BJ (cell line): ENCODE results near the gene PDK3. TPM values are rescaled to one million over a fixed set of nuclear protein-coding genes. Genes with fewer than 3 reads are reported as not detected.

Experiments
- CTCF ChIA-PET: fragments of 350-600 bp; formaldehyde crosslinking; extraction: SDS; loops from one replicate; lab custom pipeline; 2021; ENCODE audit warnings: antibody characterized with exemption, inconsistent platforms; lab: Yijun Ruan, JAX
- POLR2A ChIA-PET: fragments of 300-600 bp; sonication (Branson Sonifier 250); formaldehyde crosslinking; extraction: SDS; loops from one replicate; lab custom pipeline; 2021; ENCODE audit warnings: antibody characterized with exemption; lab: Charles Lee
- DNase-seq: peaks from one replicate; pipeline ENCODE4 v3.0.0-alpha.2; 2011; ENCODE audit warnings: low read depth
- H3K27me3 ChIP-seq: 2 replicates; pipeline ENCODE4 v1.6.0; 2011; ENCODE audit warnings: low read length; ENCODE audit not compliant: control insufficient read depth, insufficient read depth
- H3K36me3 ChIP-seq: 2 replicates; pipeline ENCODE4 v1.5.1; 2011; ENCODE audit warnings: low read length; ENCODE audit not compliant: control insufficient read depth, insufficient read depth
- H3K4me3 ChIP-seq: 2 replicates; pipeline ENCODE4 v1.5.1; 2011; ENCODE audit warnings: low read depth, mild to moderate bottlenecking, control low read depth, low read length
- polyA plus RNA-seq: library from polyadenylated mRNA; depleted of rRNA; stranded (reverse); fragments of >200 nt; gene quantifications from 2 replicates; pipeline ENCODE4 v1.2.3, GENCODE V29; 2011; rRNA removed
- small RNA-seq: library from RNA; depleted of rRNA; stranded (forward); fragments of <200 nt; gene quantifications from one replicate; pipeline ENCODE3, GENCODE V24; 2012; ENCODE audit warnings: low replicate concordance, low read depth; ENCODE audit not compliant: insufficient read length
- TF ChIP-seq, protein P1 (sequence below): IDR thresholded peaks from 2 replicates; pipeline ENCODE4 v1.5.1; 2011; ENCODE audit warnings: low read depth, mild to moderate bottlenecking, control low read depth, inconsistent platforms, low read length, moderate library complexity; ENCODE audit not compliant: insufficient read depth

The PDK3 gene
- polyA plus RNA-seq, 1 experiment, result 2.4 TPM

DNA sequence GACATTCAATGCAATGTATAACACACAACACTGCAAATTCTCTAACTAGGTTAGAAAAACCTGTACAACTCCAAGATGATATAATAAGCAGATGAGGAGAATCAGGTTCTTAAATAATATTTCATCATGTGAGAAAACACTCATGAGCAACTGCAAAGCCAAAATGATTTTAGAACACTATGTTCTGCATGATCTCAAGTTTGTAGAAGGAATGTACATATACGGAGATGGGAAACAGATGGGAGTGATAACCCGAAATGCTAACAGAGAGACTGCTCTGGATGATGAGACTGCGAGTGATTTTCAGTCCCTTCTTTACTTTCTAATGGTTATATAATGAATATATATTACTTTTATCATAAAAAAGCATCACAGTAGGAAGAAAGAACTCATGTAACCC is 101.2 kb downstream of the PDK3 start:
- no peak for DNase-seq
- TF ChIP-seq, protein P1, sequence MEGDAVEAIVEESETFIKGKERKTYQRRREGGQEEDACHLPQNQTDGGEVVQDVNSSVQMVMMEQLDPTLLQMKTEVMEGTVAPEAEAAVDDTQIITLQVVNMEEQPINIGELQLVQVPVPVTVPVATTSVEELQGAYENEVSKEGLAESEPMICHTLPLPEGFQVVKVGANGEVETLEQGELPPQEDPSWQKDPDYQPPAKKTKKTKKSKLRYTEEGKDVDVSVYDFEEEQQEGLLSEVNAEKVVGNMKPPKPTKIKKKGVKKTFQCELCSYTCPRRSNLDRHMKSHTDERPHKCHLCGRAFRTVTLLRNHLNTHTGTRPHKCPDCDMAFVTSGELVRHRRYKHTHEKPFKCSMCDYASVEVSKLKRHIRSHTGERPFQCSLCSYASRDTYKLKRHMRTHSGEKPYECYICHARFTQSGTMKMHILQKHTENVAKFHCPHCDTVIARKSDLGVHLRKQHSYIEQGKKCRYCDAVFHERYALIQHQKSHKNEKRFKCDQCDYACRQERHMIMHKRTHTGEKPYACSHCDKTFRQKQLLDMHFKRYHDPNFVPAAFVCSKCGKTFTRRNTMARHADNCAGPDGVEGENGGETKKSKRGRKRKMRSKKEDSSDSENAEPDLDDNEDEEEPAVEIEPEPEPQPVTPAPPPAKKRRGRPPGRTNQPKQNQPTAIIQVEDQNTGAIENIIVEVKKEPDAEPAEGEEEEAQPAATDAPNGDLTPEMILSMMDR, result no peak
- H3K4me3 ChIP-seq, result no peak overlapping the region
- no peaks in the 10 kb centered on the region for H3K36me3 ChIP-seq
- CTCF ChIA-PET, result no interaction called here
- POLR2A ChIA-PET, result no interaction called here
- H3K27me3 ChIP-seq, result no peaks in the 10 kb centered on the region

DNA sequence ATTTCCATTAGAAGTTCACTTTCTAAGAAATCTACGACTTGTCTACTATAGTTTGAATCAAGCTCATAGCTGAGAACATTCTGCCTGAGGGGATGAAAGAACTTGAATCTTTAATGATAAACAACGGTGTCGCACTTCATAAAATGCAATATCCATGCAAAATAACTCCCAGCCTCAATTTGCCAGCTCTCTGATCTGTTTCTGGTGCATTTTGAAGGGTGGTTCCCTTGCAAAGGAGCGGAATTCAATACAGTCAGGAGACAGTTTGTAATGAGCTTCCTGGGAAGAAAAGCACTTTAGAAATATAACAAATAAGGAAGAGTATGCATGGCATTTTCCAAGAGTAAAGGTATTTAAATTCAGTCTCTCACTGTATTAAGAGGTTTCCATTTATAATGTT is 102.1 kb downstream of the PDK3 start:
- TF ChIP-seq, protein P1, result no peak
- ChIA-PET CTCF (no interaction called here), POLR2A (no interaction called here)
- H3K27me3 ChIP-seq, result no peaks in the 10 kb centered on the region
- DNase-seq, result no peak
- no peaks in the 10 kb centered on the region for H3K36me3 ChIP-seq
- H3K4me3 ChIP-seq, result no peak overlapping the region

DNA sequence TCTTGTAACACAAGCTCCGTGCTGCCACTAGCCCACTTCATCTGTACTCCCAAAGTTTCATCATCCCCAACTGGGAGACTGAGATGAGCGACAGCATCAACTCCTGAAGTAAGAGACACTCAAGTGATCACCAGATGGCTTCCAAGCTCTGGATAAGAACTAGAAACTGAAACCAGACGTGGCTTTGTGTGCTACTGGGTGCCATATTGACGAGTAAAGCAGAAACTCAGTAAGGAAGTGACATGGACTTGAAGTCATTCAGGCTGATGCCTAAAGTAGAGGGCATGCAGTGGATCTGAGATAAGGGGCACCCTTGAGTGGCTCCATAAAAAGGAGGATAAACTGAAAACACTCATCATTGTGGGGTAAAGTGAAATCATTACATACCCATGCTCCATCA is 109.7 kb downstream of the PDK3 start:
- TF ChIP-seq, protein P1, result no peak
- no peaks in the 10 kb centered on the region for H3K27me3 ChIP-seq
- no peak for DNase-seq
- H3K4me3 ChIP-seq, result no peak overlapping the region
- H3K36me3 ChIP-seq, result no peaks in the 10 kb centered on the region
- ChIA-PET POLR2A (no interaction called here), CTCF (no interaction called here)

DNA sequence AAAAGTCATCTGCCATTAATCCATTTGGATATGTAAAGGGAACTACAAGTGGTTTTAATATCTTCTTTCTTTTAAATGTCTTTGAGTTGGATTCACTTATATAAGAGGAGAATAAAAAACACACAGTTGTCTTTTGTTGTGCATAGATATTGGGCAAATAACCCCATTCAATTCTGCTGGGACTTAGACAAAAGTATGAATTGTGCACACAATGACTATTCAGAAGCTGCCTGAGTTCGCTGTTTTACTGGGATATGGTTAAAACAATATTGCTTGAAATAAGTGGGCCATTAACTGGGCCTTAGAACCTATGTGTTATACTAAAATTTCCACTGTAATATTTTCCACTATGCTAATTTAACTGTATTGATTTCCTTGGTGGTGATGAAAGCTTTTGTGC is 110.4 kb downstream of the PDK3 start:
- CTCF ChIA-PET, result no interaction called here
- TF ChIP-seq, protein P1, result no peak

DNA sequence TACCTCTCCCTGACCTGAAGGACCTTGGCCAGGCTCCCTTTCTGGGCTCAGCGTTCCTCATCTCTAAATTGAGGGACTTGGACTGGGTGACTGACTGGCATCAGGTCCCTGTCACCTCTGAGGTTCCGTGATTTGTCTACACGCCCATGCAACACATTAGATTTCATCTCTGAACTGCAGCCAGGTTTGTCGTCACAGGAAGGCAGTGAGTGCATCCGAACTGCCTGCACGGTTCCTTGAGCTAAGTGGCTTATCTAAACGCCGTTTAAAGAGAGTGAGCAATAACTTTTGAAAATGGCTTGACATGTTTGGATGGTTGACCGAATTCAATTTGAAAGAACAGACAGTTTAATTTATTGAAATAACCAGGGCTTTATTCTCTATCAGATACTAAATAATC is 112.0 kb downstream of the PDK3 start:
- ChIA-PET CTCF (interaction anchor here (1.2 kb wide), 1 partner anchor 8 kb away, joined by 3 read pairs; no protein-coding TSS in a partner anchor), POLR2A (no interaction called here)
- TF ChIP-seq, protein P1, result no peak

More for the DNA sequence above, 110.4 kb downstream of the PDK3 start:
- H3K27me3 ChIP-seq, result no peaks in the 10 kb centered on the region
- no peak for DNase-seq
- H3K4me3 ChIP-seq, result no peak overlapping the region
- no peaks in the 10 kb centered on the region for H3K36me3 ChIP-seq
- POLR2A ChIA-PET, result no interaction called here

More for the DNA sequence above, 112.0 kb downstream of the PDK3 start:
- no peaks in the 10 kb centered on the region for H3K36me3 ChIP-seq
- H3K4me3 ChIP-seq, result no peak overlapping the region
- no peaks in the 10 kb centered on the region for H3K27me3 ChIP-seq
- DNase-seq, result no peak

Small RNA genes lying within 50 kb of the gene (small RNA-seq; reads per million reads assigned to genes)
- gene SNRPEP9, result not detected

Other genes with a start within 250 kb of the PDK3 start
- not detected in 2 replicates for gene SUPT20HL2, start 151.2 kb upstream of the PDK3 start, polyA plus RNA-seq
- gene SUPT20HL1, start 104.6 kb upstream of the PDK3 start, polyA plus RNA-seq, result not detected in 2 replicates
- gene PCYT1B, start 182.1 kb downstream of the PDK3 start, polyA plus RNA-seq, result 0.06 TPM in 1 of 2 replicates, not detected in the other
- gene POLA1, start 228.6 kb downstream of the PDK3 start, polyA plus RNA-seq, result 1.8 and 2.5 TPM in 2 replicates